Measurements from ENCODE around the gene GZF1. TPM values are rescaled to one million over a fixed set of nuclear protein-coding genes. Genes with fewer than 3 reads are reported as not detected.

Gene GZF1
- total RNA-seq, 1 experiment from 2014 or later: 17.0 TPM

GRCh38 chr20:23387118-23387443 lies 25.1 kb downstream of the GZF1 start:
- WGBS (ENCODE audit: extremely low coverage, insufficient read length, low lambda C conversion rate): no CpG with 5 or more reads among the region's 3 CpGs
- Histone ChIP-seq H3K27me3 (ENCODE audit: insufficient read depth, low read length) (no peaks in the 10 kb centered on the region), H3K79me2 (ENCODE audit: insufficient read depth, low read length) (no peaks in the 10 kb centered on the region), H2BK15ac (ENCODE audit: low read depth, low read length) (no peak overlapping the region), H3K4ac (ENCODE audit: low read depth, low read length) (no peak overlapping the region), H4K5ac (ENCODE audit: insufficient read length, low read depth, low read length) (no peak overlapping the region), H4K8ac (replicated peaks; ENCODE audit: insufficient read length, low read depth, low read length) (no peak overlapping the region), H4K20me1 (ENCODE audit: control insufficient read depth, insufficient read depth, insufficient read length) (no peaks in the 10 kb centered on the region), H3K14ac (ENCODE audit: insufficient read depth, low read length) (no peak overlapping the region), H4K91ac (ENCODE audit: insufficient read length, low read depth, low read length) (no peak overlapping the region), H3K9me3 (ENCODE audit: control insufficient read depth, low read depth, low read length) (no peaks in the 10 kb centered on the region), H3K23ac (ENCODE audit: insufficient read length, low read depth, low read length) (no peak overlapping the region), H2BK5ac (ENCODE audit: insufficient read length, low read length) (no peak overlapping the region), H2BK20ac (ENCODE audit: low read depth, low read length, poor library complexity, severe bottlenecking) (no peak overlapping the region), H3K27ac (ENCODE audit: insufficient read length, low read depth, low read length) (no peak overlapping the region), H3K56ac (ENCODE audit: insufficient read length, low read depth, low read length) (no peak overlapping the region), H3K18ac (ENCODE audit: insufficient read length, low read depth, low read length) (no peak overlapping the region), H2AK5ac (ENCODE audit: insufficient read length, low read length) (no peak overlapping the region), H2BK120ac (ENCODE audit: low read depth, low read length, poor library complexity, severe bottlenecking) (no peak overlapping the region), H2BK12ac (ENCODE audit: insufficient read length, low read depth, low read length) (no peak overlapping the region), H3K4me2 (ENCODE audit: insufficient read depth, insufficient read length, low read length) (no peak overlapping the region), H3K79me1 (ENCODE audit: insufficient read depth, low read depth, low read length, poor library complexity, severe bottlenecking) (peaks cover 8% of the 10 kb centered on the region), H3K4me1 (ENCODE audit: insufficient read depth, low read length) (peaks cover 6% of the 10 kb centered on the region; the same call in 1 of the 2 replicates), H3T11ph (ENCODE audit: low read length) (no peak overlapping the region), H2AFZ (ENCODE audit: low read length) (no peak overlapping the region), H3K23me2 (ENCODE audit: insufficient read length, low read depth, low read length, poor library complexity, severe bottlenecking) (no peaks in the 10 kb centered on the region), H3K9ac (ENCODE audit: extremely low read depth, insufficient read length, low read length) (no peak overlapping the region)
- H3K4me1 Mint-ChIP-seq: peaks cover 25 to 36% of the 10 kb centered on the region in 2 experiments
- no peak overlapping the region for H3K4me3 Mint-ChIP-seq
- H3K36me3 Mint-ChIP-seq (ENCODE audit: insufficient read depth in 1 of 3, low read depth in 3 of 3): peaks cover 39 to 71% (median 51%) of the 10 kb centered on the region in 3 experiments
- peaks cover 0 to 3% of the 10 kb centered on the region in 2 experiments; a peak in 1 of 5 replicates for H3K9me3 Mint-ChIP-seq
- H3K27ac Mint-ChIP-seq: no peak overlapping the region
- DNase-seq: no peak
- no peaks in the 10 kb centered on the region for H3K27me3 Mint-ChIP-seq (ENCODE audit: low read depth)
- no peak for TF ChIP-seq CTCF (conservative IDR thresholded peaks at IDR 0.05)
